GM19238 (cell line): Measurements from ENCODE around the gene SUN1.
A peak's percentile ranks its signal among the peaks of the same experiment; 100 is the strongest.
"Not testable (repeated sequence)": the region's sequence is repeated elsewhere in the genome, so short reads cannot be mapped to it uniquely, and the experiment has no call there.

Experiments
- DNase-seq: peaks from one replicate; pipeline ENCODE4 v3.0.0; 2011; ENCODE audit warnings: low spot score; ENCODE audit not compliant: insufficient read length

SUN1 gene, protein sequence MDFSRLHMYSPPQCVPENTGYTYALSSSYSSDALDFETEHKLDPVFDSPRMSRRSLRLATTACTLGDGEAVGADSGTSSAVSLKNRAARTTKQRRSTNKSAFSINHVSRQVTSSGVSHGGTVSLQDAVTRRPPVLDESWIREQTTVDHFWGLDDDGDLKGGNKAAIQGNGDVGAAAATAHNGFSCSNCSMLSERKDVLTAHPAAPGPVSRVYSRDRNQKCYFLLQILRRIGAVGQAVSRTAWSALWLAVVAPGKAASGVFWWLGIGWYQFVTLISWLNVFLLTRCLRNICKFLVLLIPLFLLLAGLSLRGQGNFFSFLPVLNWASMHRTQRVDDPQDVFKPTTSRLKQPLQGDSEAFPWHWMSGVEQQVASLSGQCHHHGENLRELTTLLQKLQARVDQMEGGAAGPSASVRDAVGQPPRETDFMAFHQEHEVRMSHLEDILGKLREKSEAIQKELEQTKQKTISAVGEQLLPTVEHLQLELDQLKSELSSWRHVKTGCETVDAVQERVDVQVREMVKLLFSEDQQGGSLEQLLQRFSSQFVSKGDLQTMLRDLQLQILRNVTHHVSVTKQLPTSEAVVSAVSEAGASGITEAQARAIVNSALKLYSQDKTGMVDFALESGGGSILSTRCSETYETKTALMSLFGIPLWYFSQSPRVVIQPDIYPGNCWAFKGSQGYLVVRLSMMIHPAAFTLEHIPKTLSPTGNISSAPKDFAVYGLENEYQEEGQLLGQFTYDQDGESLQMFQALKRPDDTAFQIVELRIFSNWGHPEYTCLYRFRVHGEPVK

GRCh38 chr7:832167-832967 is at the start of gene SUN1:
TSS of gene SUN1 (plus strand) at chr7:832476. CDS start at chr7:832525, 49 bp downstream.
- peak; percentile 40 for DNase-seq

GRCh38 chr7:782718-783449 is 49.4 kb upstream of the SUN1 start:
- no peak for DNase-seq

DNA sequence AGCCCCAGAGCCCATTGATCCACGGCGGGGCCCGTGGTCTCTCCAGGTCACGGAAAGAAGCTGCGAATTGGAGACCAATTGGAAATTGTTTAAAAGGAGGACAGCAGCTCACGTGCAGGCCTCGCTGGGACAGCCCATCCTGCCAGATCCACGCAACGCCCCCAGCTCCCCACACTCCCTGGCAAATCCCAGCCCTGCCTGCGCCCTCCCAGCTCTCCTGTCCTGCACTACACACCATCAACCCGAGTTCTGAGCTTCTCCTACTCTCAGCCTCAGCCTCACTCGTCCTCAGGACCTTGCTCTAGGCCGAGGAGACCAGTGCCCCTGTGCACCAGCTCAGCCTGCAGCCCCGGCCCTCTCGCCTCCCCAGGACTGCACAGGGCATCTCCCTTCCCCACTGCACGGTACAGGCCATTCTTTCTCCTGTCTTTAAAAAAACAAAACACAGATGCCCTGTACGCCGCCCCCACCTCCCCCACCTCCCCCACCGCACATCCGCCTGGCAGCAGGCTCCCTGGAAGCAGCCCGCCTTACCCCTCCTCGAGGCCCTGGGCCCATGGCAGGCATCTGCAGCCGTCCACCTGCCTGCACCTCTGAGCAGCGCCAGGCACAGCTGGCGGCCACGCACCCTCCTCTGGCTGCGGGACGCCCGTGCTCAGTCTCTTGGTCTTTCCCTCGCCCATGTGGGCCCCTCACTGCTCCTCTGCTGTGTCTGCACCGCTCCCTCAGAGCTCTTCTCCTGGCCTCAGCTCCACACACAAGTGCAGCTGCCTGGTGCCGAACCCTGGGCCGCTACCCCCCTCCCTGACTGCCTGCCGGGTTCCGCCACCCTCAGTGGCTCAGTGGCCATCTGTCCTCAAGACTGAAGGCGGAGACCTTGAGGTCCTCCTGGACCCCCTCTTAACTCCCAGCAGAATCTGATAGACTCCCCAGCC is 48.5 kb upstream of the SUN1 start:
- DNase-seq = no peak

DNA sequence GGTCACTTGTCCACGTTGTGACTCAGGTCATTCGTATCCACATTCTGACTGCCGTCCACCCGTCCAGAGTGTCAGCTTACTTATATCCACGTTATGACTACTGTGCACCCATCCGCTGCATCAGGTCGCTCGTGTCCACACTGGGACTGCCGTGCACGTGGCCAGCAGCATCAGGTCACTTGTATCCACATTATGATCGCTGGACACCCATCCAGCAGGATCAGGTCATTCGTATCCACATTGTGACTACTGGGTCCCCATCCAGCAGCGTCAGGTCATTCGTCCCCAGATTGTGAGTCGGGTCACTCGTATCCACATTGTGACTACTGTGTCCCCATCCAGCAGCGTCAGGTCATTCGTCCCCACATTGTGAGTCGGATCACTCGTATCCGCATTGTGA is 47.3 kb upstream of the SUN1 start:
- no peak for DNase-seq

GRCh38 chr7:785416-785815 is 46.9 kb upstream of the SUN1 start:
- DNase-seq = no peak

DNA sequence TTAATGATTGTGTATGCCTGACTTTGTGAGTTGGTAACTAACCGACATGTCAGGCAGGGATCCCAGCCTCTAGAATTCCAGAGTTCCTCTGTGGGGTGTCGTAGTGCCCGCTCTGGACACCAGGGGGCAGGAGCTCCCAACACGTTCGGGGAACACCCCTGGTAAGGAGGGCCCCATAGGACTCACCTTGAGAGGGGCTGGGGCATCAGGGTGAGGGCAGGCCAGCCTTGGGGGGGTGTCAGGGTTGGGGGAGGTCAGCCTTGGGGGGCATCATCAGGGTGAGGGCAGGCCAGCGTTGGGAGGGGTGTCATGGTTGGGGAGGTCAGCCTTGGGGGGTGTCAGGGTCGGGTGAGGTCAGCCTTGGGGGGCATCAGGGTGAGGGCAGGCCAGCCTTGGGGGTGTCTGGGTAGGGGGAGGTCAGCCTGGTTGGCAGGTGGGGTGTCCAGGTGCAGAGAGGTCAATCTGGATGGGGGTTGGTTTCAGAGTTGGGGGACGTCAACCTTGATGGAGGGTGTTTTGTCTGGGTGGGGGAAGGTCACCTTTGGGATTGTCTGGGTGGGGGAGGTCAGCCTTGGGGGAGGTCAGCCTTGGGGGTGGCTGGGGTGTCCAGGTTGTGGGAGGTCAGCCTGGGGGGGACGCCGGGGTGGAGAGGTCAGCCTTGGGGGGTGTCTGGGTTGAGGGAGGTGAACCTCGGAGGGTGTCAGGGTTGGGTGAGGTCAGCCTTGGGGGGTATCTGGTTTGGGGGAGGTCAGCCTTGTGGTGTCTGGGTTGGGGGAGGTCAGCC is 45.6 kb upstream of the SUN1 start:
- DNase-seq = peak; percentile 87

DNA sequence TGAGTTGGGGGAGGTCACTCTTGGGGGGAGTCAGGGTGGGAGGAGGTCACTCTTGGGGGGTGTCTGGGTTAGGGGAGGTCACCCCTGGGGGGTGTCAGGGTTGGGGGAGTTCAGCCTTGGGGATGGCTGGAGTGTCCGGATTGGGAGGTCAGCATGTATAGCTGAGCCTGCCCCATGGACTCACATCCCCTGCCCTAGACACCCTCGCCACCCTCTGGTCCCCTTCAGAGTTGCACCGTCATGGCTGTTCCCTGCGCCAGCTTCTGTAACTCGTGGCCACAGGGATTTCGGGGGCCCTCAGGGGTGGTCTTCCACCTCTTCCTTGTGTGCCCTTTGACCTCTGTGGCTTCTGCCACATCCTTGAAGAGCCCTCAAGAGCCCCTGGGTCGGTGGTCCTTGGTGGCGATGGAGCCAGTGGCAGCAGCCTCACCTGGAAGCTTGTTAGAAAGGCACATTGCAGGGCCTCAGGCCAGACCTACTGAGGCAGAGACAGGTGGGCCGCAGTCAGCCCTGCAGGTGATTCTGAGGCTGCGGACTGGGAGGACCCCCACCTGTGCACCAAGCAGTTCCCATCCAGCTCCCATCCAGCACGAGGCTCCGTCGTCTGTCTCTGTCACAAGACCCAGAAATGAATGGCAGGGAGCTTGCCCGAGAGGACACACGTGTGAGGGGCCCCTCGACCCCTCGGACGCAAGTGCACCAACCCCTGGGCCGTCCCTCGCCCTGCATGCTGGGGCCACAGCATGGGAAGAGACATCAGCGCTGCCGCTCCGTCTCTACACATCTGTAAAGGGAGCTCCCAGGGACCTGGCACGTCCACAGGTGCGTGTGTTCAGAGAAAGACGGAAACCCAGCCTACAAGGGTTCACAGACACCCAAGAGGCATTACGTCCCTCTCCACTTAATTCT is 44.7 kb upstream of the SUN1 start:
- no peak for DNase-seq

DNA sequence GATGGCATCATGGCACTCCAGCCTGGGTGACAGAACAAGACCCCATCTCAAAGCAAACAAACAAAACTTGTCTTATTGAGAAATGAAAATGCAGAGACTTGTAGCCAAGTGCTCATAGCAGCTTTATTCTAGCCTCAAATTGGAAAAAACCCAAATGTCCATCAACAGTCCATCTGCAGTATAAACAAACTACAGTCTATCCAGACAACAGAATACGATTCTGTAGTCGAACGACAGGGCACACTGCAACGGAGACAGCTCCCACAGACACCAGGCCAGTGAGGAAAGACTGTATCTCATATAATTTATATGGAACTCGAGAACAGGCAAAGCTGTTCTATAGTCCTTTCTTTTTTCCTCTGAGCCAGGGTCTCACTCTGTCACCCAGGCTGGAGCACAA is 40.8 kb upstream of the SUN1 start:
- DNase-seq = no peak

- DNase-seq = no peak
Observed at GRCh38 chr7:794207-794606, 38.1 kb upstream of the SUN1 start.

DNA sequence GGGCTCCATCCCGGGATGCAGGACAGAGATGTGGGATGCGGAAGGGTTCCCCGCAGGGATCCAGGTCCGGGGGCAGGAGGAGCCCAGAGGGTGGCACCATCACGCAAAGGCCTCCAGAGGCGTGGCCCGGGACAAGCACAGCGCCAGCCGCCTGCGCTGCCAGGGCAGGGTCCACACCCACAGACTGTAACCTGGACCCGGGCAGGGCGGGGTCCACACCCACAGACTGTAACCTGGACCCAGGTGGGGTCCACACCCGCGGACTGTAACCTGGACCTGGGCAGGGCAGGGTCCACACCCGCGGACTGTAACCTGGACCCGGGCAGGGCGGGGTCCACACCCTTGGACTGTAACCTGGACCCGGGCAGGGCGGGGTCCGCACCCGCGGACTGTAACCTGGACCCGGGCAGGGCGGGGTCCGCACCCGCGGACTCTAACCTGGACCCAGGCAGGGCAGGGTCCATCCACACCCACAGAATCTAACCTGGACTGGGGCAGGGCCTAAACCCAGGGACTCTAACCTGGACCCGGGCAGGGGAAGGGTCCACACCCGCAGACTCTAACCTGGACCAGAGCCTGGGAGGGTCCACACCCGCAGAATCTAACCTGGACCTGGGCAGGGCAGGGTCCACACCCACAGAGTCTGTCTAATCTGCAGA is 37.5 kb upstream of the SUN1 start:
- no peak for DNase-seq

DNA sequence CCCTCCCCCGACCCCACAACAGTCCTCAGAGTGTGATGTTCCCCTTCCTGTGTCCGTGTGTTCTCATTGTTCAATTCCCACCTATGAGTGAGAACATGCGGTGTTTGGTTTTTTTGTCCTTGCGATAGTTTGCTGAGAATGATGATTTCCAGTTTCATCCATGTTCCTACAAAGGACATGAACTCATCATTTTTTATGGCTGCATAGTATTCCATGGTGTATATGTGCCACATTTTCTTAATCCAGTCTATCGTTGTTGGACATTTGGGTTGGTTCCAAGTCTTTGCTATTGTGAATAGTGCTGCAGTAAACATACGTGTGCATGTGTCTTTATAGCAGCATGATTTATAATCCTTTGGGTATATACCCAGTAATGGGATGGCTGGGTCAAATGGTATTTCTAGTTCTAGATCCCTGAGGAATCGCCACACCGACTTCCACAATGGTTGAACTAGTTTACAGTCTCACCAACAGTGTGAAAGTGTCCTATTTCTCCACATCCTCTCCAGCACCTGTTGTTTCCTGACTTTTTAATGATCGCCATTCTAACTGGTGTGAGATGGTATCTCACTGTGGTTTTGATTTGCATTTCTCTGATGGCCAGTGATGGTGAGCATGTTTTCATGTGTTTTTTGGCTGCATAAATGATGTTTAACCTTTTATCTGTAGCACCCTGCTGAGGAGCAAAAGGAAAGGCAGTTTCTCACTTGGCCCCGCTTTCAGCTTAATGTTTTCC is 35.7 kb upstream of the SUN1 start:
- not testable (repeated sequence) for DNase-seq

GRCh38 chr7:798921-799470 is 33.3 kb upstream of the SUN1 start:
- no peak for DNase-seq

- DNase-seq = no peak
Observed at GRCh38 chr7:800692-801091, 31.6 kb upstream of the SUN1 start.

GRCh38 chr7:801351-801750 is 30.9 kb upstream of the SUN1 start:
- not testable (repeated sequence) for DNase-seq

DNA sequence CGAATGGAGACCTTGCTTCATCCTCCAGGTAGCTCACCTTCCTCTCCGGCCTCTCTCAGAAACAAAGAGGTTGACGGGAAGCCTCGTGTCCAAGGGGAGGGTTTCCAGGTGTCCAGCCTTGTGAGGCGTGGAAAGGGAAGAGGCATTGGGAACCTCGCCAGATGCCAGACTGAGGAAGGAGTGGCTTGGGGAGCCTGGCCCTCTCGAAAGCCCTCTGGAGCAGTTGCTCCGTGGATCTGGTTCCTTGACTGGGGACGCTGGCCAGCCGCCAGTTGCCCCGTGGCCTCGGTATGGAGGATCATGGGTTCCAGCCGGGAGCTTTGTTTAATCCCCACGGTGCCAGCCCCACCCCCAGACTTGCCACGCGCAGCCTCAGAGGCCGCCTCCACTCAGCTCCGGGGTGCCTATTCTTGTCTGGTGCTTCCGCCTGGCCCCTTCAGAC is 30.3 kb upstream of the SUN1 start:
- DNase-seq = no peak

DNA sequence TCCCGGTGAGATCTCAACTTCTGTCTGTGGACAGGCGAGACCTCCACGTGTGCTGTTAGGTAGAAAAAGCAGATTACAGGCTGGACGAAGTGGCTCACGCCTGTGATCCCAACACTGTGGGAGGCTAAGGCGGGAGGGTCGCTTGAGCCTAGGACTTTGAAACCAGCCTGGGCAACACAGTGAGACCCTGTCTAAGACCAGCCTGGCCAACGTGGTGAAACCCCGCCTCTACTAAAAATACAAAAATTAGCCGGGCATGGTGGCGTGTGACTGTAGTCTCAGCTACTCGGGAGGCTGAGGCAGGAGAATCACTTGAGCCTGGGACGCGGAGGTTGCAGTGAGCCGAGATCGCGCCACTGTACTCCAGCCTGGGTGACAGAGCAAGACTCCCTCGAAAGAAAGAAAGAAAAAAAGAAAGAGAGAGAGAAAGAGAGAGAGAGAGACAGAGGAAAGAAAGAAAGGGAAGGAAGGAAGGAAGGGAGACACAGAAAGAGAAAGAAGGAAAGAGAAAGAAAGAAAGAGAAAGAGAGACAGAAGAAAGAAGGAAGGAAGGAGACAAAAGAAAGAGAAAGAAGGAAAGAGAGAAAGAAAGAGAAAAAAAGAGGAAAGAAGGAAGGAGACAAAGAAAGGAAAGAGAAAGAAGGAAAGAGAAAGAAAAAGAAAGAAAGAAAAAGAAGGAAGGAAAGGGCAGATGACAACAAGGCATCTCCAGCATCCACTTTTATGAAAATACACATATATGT is 29.6 kb upstream of the SUN1 start:
- DNase-seq = no peak
